Endothelial cell of umbilical vein (primary cell): ENCODE results near the gene ZIC1. TPM values are rescaled to one million over a fixed set of nuclear protein-coding genes. Genes with fewer than 3 reads are reported as not detected.

Experiments used
- BruUV-seq: library from RNA; stranded (reverse); fragments of 400-500 nt; replicated peaks from 2 replicates; lab custom pipeline; 2021; lab: Mats Ljungman, UMichigan
- CTCF ChIA-PET: fragments of 300-600, 350-600 bp; sonication (Branson Sonifier 250); formaldehyde crosslinking; loops from one replicate; lab custom pipeline; 2021; ENCODE audit warnings: antibody characterized with exemption, inconsistent platforms; lab: Charles Lee
- POLR2A ChIA-PET: fragments of 300-600, 350-600 bp; sonication (Branson Sonifier 250); formaldehyde crosslinking; loops from one replicate; lab custom pipeline; 2021; ENCODE audit warnings: antibody characterized with exemption, inconsistent platforms; lab: Charles Lee
- DNase-seq: peaks from one replicate; pipeline ENCODE4 v3.0.0-alpha.2; 2011; ENCODE audit warnings: low read depth, low spot score
- FAIRE-seq: peaks from 2 replicates; lab custom pipeline; 2011; peaks lifted over from hg19 to GRCh38; lab: Jason Lieb, UNC
- H2AFZ ChIP-seq: 2 replicates; pipeline ENCODE4 v1.6.0; 2012; ENCODE audit warnings: low read depth, low read length, control low read depth, inconsistent platforms
- H3K27ac ChIP-seq: 2 replicates; pipeline ENCODE4 v1.5.1; 2011; ENCODE audit warnings: low read depth, mild to moderate bottlenecking, control low read depth, low read length, moderate library complexity; ENCODE audit not compliant: insufficient read depth
- H3K27me3 ChIP-seq, 2 experiments: 2 replicates each; pipeline versions ENCODE4 v1.6.0 to v1.6.1; 2011; ENCODE audit warnings: low read length in 2 of 2, mixed read lengths in 1 of 2; ENCODE audit not compliant: control insufficient read depth in 2 of 2, insufficient read depth in 2 of 2
- H3K36me3 ChIP-seq, 2 experiments: 2 replicates in 1 of 2; 3 replicates in 1 of 2; pipeline ENCODE4 v1.5.1; 2011; ENCODE audit warnings: low read length in 2 of 2, mild to moderate bottlenecking in 1 of 2, moderate library complexity in 1 of 2; ENCODE audit not compliant: control insufficient read depth in 2 of 2, insufficient read depth in 2 of 2; ENCODE audit errors: extremely low read depth in 1 of 2
- H3K4me1 ChIP-seq: 3 replicates; pipeline ENCODE4 v1.5.1; 2011; ENCODE audit warnings: mild to moderate bottlenecking, low read length; ENCODE audit not compliant: control insufficient read depth, insufficient read depth; ENCODE audit errors: extremely low read depth
- H3K4me2 ChIP-seq: 2 replicates; pipeline ENCODE4 v1.6.1; 2011; ENCODE audit warnings: low read length, control low read depth, mixed read lengths; ENCODE audit not compliant: insufficient read depth
- H3K4me3 ChIP-seq, 3 experiments: fragments of 200-600 bp in 1 of 3; sonication (generic), shearing (Covaris generic) in 1 of 3; replicated peaks in 1 of 3; 2 replicates each; pipeline ENCODE4 v1.5.1; 2011 to 2016; ENCODE audit warnings: control low read depth in 3 of 3, low read length in 3 of 3, mild to moderate bottlenecking in 2 of 3, inconsistent platforms in 1 of 3, low read depth in 1 of 3, moderate library complexity in 1 of 3; ENCODE audit not compliant: insufficient read depth in 1 of 3
- H3K79me2 ChIP-seq: 2 replicates; pipeline ENCODE4 v1.6.0; 2012; ENCODE audit warnings: low read length, inconsistent platforms; ENCODE audit not compliant: control insufficient read depth, insufficient read depth
- H3K9ac ChIP-seq: replicated peaks from 2 replicates; pipeline ENCODE3; 2011; ENCODE audit warnings: low read length, control low read depth; ENCODE audit not compliant: insufficient read depth; ENCODE audit errors: extremely low read depth
- H3K9me1 ChIP-seq: replicated peaks from 3 replicates; pipeline ENCODE4 v1.6.0; 2011; ENCODE audit warnings: mild to moderate bottlenecking, low read length; ENCODE audit not compliant: control insufficient read depth, insufficient read depth; ENCODE audit errors: extremely low read depth
- H3K9me3 ChIP-seq: replicated peaks from 2 replicates; pipeline ENCODE4 v1.5.1; 2012; ENCODE audit warnings: low read length, inconsistent platforms; ENCODE audit not compliant: control insufficient read depth, insufficient read depth
- H4K20me1 ChIP-seq: replicated peaks from 2 replicates; pipeline ENCODE3; 2011; ENCODE audit warnings: mild to moderate bottlenecking, low read length; ENCODE audit not compliant: control insufficient read depth, insufficient read depth; ENCODE audit errors: extremely low read depth
- CTCF ChIP-seq, 2 donors: IDR thresholded peaks; 1 replicate in 1 of 2; 2 replicates in 1 of 2; pipeline ENCODE4 v1.5.1; 2011; ENCODE audit warnings: low read length in 2 of 2, mild to moderate bottlenecking in 2 of 2, moderate library complexity in 2 of 2, control low read depth in 1 of 2, inconsistent platforms in 1 of 2, low read depth in 1 of 2; ENCODE audit not compliant: insufficient read depth in 1 of 2; ENCODE audit errors: extremely low read depth in 1 of 2
- EZH2 ChIP-seq: IDR thresholded peaks from 2 replicates; pipeline ENCODE4 v1.6.1; 2012; ENCODE audit warnings: borderline replicate concordance, low read depth, mild to moderate bottlenecking, moderate library complexity, low read length, inconsistent platforms; ENCODE audit not compliant: severe bottlenecking
- FOS ChIP-seq: IDR thresholded peaks from 2 replicates; pipeline ENCODE4 v1.6.1; 2011; ENCODE audit warnings: mild to moderate bottlenecking, low read length, moderate library complexity, borderline replicate concordance; ENCODE audit not compliant: insufficient read depth
- GATA2 ChIP-seq: IDR thresholded peaks from 2 replicates; pipeline ENCODE4 v1.7.0; 2011; ENCODE audit warnings: low read depth, mild to moderate bottlenecking, moderate library complexity, mixed read lengths, low read length; ENCODE audit not compliant: insufficient read length, insufficient read depth
- JUN ChIP-seq: IDR thresholded peaks from 2 replicates; pipeline ENCODE4 v1.6.1; 2011; ENCODE audit warnings: borderline replicate concordance, low read depth; ENCODE audit not compliant: insufficient read length, insufficient read depth
- MYC ChIP-seq: IDR thresholded peaks from one replicate; pipeline ENCODE4 v1.6.1; 2011; ENCODE audit warnings: mild to moderate bottlenecking, low read depth, low read length
- POLR2A ChIP-seq: IDR thresholded peaks from 2 replicates; pipeline ENCODE4 v1.6.1; 2012; ENCODE audit warnings: low read depth, mild to moderate bottlenecking, control low read depth, low read length
- POLR2AphosphoS5 ChIP-seq: IDR thresholded peaks from 2 replicates; pipeline ENCODE4 v1.6.1; 2012; ENCODE audit warnings: low read depth, mild to moderate bottlenecking, control low read depth, low read length, moderate library complexity; ENCODE audit not compliant: insufficient read depth
- dilution Hi-C: fragments of 300-500 bp; cut with MboI; formaldehyde crosslinking; loops from one replicate; pipeline ENCODE4 v1.15.0; 2019; ENCODE audit warnings: low sequenced_read_pairs; ENCODE audit not compliant: extremely low pct_ligation_motif_present
- intact Hi-C: fragments of 100-400 bp; cut with micrococcal nuclease; formaldehyde crosslinking; loops from one replicate; pipeline ENCODE4 v1.10.0; 2022
- polyA plus RNA-seq, 4 experiments: library from polyadenylated mRNA; depleted of rRNA in 3 of 4; stranded (reverse) in 3 of 4; unstranded in 1 of 4; fragments of >200 nt; gene quantifications; 2 replicates each; pipeline versions ENCODE4 v1.2.1 to v1.2.3, GENCODE V29; 2011 to 2012; ENCODE audit warnings: missing spikeins in 1 of 4
- total RNA-seq: library from RNA; stranded (reverse); gene quantifications from 2 replicates; pipeline ENCODE4 v1.2.3, GENCODE V29; 2021
- TF ChIP-seq, protein P1 (sequence below): IDR thresholded peaks from 2 replicates; pipeline ENCODE4 v1.6.1; 2011; ENCODE audit not compliant: insufficient read depth, insufficient read length

ZIC1 gene
- total and polyA plus RNA-seq, 2 donors (not counting 3 experiments of a cell fraction or from before 2014, with no cell fraction given) = not detected

- dilution Hi-C loops = no loop called here
- Histone ChIP-seq H3K9me3 (no peaks in the 10 kb centered on the region), H3K4me3 (no peak overlapping the region), H3K4me1 (peaks cover 6% of the 10 kb centered on the region), H2AFZ (no peak overlapping the region), H3K79me2 (no peaks in the 10 kb centered on the region), H4K20me1 (no peaks in the 10 kb centered on the region), H3K4me2 (no peak overlapping the region), H3K27ac (no peak overlapping the region), H3K27me3 (peaks cover 88 to 97% of the 10 kb centered on the region in 2 experiments), H3K9ac (no peak overlapping the region), H3K9me1 (no peaks in the 10 kb centered on the region), H3K36me3 (no peaks in the 10 kb centered on the region)
- DNase-seq = no peak
- FAIRE-seq = no peak
- no TSS peak for BruUV-seq
- ChIA-PET POLR2A (no interaction called here), CTCF (no interaction called here)
- TF ChIP-seq EZH2 (no peak), JUN (no peak), GATA2 (no peak), POLR2A (no peak), CTCF (IDR thresholded peaks at IDR 0.05; ENCODE audit: extremely low read depth in 1 of 2, insufficient read depth in 1 of 2, low read depth in 1 of 2, low read length in 2 of 2) (no peak), POLR2AphosphoS5 (no peak), FOS (no peak), MYC (no peak)
- TF ChIP-seq, protein P1, sequence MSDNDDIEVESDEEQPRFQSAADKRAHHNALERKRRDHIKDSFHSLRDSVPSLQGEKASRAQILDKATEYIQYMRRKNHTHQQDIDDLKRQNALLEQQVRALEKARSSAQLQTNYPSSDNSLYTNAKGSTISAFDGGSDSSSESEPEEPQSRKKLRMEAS = no peak
- intact Hi-C loops = loop anchor here (10.0 kb wide), 1 partner anchor 225 kb away; no protein-coding TSS in a partner anchor
Observed at GRCh38 chr3:147389717-147390116, 19.4 kb upstream of the ZIC1 start.
